ENCODE data around the gene XCR1.

DNA sequence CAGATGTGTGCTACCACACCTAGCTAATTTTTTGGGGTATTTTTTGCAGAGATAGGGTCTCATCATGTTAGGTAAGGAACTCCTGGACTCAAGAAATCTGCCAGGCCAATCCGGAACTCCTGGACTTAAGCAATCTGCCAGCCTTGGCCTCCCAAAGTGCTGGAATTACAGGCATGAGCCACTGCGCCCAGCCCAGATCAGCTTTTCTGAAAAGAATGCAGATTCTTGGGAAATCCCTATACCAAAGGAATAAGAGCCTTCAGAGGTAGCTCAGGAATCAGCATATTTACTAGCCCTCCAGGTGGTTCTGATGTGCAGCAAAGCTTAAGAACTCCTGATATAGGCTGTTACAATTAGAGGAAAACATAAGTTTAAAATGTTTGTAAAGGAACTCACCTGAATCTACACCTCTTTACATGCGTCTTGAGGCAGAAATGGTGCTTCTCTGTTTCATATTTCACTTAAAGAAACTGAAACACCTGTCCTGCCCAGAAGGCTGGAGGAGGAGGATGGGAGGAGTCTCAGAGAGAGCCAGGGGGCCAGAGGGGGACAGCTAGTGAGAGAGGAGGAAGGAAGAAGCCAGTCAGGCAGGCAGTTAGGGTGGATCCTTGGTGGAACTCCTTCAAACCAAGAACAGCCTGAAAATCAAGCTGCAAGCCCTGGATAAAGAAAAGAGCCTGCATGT, at the start of gene XCR1:
- TF ChIP-seq, protein P1, sequence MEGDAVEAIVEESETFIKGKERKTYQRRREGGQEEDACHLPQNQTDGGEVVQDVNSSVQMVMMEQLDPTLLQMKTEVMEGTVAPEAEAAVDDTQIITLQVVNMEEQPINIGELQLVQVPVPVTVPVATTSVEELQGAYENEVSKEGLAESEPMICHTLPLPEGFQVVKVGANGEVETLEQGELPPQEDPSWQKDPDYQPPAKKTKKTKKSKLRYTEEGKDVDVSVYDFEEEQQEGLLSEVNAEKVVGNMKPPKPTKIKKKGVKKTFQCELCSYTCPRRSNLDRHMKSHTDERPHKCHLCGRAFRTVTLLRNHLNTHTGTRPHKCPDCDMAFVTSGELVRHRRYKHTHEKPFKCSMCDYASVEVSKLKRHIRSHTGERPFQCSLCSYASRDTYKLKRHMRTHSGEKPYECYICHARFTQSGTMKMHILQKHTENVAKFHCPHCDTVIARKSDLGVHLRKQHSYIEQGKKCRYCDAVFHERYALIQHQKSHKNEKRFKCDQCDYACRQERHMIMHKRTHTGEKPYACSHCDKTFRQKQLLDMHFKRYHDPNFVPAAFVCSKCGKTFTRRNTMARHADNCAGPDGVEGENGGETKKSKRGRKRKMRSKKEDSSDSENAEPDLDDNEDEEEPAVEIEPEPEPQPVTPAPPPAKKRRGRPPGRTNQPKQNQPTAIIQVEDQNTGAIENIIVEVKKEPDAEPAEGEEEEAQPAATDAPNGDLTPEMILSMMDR (IDR thresholded peaks at IDR 0.05 in 2 of 3, conservative IDR thresholded peaks at IDR 0.05 in 1 of 3; ENCODE audit: borderline replicate concordance in 1 of 3, insufficient read depth in 1 of 3, low read depth in 2 of 3, low read length in 2 of 3): no peak
- no peak for TF ChIP-seq POLR2A (IDR thresholded peaks at IDR 0.05; ENCODE audit: borderline replicate concordance, extremely low read depth, insufficient read depth, insufficient read length)
- TF ChIP-seq EZH2phosphoT487 (IDR thresholded peaks at IDR 0.05; ENCODE audit: borderline replicate concordance): no peak
- no peak for TF ChIP-seq POLR2AphosphoS5 (IDR thresholded peaks at IDR 0.05; ENCODE audit: low read depth, low read length)
- no peak for TF ChIP-seq RAD21 (IDR thresholded peaks at IDR 0.05; ENCODE audit: low read depth)
- TF ChIP-seq, protein P2, sequence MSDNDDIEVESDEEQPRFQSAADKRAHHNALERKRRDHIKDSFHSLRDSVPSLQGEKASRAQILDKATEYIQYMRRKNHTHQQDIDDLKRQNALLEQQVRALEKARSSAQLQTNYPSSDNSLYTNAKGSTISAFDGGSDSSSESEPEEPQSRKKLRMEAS (IDR thresholded peaks at IDR 0.05): no peak
- TF ChIP-seq, protein P3, sequence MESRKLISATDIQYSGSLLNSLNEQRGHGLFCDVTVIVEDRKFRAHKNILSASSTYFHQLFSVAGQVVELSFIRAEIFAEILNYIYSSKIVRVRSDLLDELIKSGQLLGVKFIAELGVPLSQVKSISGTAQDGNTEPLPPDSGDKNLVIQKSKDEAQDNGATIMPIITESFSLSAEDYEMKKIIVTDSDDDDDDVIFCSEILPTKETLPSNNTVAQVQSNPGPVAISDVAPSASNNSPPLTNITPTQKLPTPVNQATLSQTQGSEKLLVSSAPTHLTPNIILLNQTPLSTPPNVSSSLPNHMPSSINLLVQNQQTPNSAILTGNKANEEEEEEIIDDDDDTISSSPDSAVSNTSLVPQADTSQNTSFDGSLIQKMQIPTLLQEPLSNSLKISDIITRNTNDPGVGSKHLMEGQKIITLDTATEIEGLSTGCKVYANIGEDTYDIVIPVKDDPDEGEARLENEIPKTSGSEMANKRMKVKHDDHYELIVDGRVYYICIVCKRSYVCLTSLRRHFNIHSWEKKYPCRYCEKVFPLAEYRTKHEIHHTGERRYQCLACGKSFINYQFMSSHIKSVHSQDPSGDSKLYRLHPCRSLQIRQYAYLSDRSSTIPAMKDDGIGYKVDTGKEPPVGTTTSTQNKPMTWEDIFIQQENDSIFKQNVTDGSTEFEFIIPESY (IDR thresholded peaks at IDR 0.05; ENCODE audit: extremely low read depth, insufficient replicate concordance, low read length): no peak
- no peak for TF ChIP-seq EZH2 (IDR thresholded peaks at IDR 0.05)
- TF ChIP-seq, protein P4, sequence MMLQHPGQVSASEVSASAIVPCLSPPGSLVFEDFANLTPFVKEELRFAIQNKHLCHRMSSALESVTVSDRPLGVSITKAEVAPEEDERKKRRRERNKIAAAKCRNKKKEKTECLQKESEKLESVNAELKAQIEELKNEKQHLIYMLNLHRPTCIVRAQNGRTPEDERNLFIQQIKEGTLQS (IDR thresholded peaks at IDR 0.05): no peak
- TF ChIP-seq YY1 (IDR thresholded peaks at IDR 0.05; ENCODE audit: extremely low read depth, insufficient replicate concordance, low read depth, low read length): no peak
- TF ChIP-seq EGR1 (IDR thresholded peaks at IDR 0.05; ENCODE audit: low read depth): no peak
- TF ChIP-seq JUND (IDR thresholded peaks at IDR 0.05): no peak

All from HCT116 (cell line).